ENCODE data around the gene MIDN.

DNA sequence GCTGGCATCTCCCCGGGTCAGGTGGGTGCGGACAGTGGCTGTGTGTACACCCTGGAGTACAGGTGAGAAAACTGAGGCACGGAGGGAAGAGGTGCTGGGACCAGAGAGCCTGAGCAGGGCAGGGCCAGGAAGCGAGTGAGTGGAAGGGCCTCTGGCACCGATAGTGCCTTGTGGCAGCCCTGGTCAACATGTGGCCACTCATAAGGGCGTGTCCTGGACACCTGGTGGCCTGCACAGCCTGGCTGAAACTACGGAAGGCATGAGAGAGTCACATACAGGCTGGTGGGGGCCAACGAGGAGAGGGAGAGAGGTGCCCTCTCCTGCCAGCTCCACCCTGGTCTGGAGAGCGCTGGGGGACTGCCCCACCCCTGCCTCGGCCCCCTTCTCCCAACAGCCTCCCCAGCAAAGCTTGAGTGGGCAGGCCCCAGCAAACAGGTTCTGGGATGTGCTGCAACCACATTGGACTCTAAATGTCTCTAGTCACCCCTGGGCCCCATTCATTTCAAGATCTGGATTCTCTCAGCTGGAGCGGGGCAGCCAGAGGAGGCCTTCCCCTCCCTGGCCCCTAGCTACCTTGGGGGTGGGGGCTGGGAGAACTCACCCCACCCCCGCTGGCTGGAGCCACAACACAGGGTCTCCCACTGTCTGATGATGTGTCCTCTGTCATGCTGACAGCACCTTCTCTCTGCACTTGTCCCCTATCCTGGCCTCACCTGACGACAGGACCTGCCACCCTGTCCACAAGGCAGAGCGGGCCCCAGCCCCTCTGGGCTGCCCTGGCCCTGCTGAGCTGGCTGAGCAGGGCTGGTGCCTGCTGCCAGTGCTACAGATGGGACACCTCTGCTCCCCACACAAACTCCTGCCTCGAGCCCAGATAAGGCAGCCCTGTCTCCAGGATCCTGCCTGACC is 16.4 kb upstream of the MIDN start:
- TF ChIP-seq, protein P1, sequence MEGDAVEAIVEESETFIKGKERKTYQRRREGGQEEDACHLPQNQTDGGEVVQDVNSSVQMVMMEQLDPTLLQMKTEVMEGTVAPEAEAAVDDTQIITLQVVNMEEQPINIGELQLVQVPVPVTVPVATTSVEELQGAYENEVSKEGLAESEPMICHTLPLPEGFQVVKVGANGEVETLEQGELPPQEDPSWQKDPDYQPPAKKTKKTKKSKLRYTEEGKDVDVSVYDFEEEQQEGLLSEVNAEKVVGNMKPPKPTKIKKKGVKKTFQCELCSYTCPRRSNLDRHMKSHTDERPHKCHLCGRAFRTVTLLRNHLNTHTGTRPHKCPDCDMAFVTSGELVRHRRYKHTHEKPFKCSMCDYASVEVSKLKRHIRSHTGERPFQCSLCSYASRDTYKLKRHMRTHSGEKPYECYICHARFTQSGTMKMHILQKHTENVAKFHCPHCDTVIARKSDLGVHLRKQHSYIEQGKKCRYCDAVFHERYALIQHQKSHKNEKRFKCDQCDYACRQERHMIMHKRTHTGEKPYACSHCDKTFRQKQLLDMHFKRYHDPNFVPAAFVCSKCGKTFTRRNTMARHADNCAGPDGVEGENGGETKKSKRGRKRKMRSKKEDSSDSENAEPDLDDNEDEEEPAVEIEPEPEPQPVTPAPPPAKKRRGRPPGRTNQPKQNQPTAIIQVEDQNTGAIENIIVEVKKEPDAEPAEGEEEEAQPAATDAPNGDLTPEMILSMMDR (conservative IDR thresholded peaks at IDR 0.05) = no peak
- no peak for TF ChIP-seq ZFX (IDR thresholded peaks at IDR 0.05)
